ENCODE measurements around the gene TSKU.

- TF ChIP-seq CTCF (IDR thresholded peaks at IDR 0.05) (no peak), EZH2 (IDR thresholded peaks at IDR 0.05) (no peak), EZH2phosphoT487 (IDR thresholded peaks at IDR 0.05) (no peak)
Observed at GRCh38 chr11:76781807-76782530, 1.2 kb upstream of the TSKU start.
